Duodenal mucosa (tissue), 2 donors: ENCODE results near the gene NARF.
"Not testable (repeated sequence)": the region's sequence is repeated elsewhere in the genome, so short reads cannot be mapped to it uniquely, and the experiment has no call there.

Experiments
- H3K27ac ChIP-seq: one replicate; pipeline ENCODE4 v1.7.0; 2013; ENCODE audit warnings: low read depth, low read length
- H3K27me3 ChIP-seq, 2 donors: one replicate each; pipeline ENCODE4 v1.7.0; 2013; ENCODE audit warnings: low read length in 2 of 2, control low read depth in 1 of 2; ENCODE audit not compliant: insufficient read depth in 2 of 2, control insufficient read depth in 1 of 2
- H3K36me3 ChIP-seq, 2 donors: one replicate each; pipeline ENCODE4 v1.7.0; 2013; ENCODE audit warnings: low read length in 2 of 2, control low read depth in 1 of 2; ENCODE audit not compliant: insufficient read depth in 2 of 2, control insufficient read depth in 1 of 2
- H3K4me1 ChIP-seq, 2 donors: one replicate each; pipeline ENCODE4 v1.7.0; 2013; ENCODE audit warnings: low read length in 2 of 2, control low read depth in 1 of 2; ENCODE audit not compliant: insufficient read depth in 2 of 2, control insufficient read depth in 1 of 2
- H3K4me3 ChIP-seq, 2 donors: one replicate each; pipeline ENCODE4 v1.7.0; 2013; ENCODE audit warnings: low read length in 2 of 2, low read depth in 1 of 2
- H3K9ac ChIP-seq, 2 donors: one replicate each; pipeline ENCODE4 v1.7.0; 2013; ENCODE audit warnings: low read length in 2 of 2, low read depth in 1 of 2
- H3K9me3 ChIP-seq, 2 donors: one replicate each; pipeline ENCODE4 v1.7.0; 2013; ENCODE audit warnings: low read length in 2 of 2, control low read depth in 1 of 2; ENCODE audit not compliant: control insufficient read depth in 1 of 2

The NARF gene

GRCh38 chr17:82458179-82458884 is at the start of gene NARF:
TSS of gene NARF (plus strand) at chr17:82458741. CDS start at chr17:82458804, 63 bp downstream.
- Histone ChIP-seq H3K4me1 (peaks cover 13 to 15% of the 10 kb centered on the region in 2 donors), H3K27ac (peak within 1 kb of the TSS; percentile 100), H3K9me3 (no peaks in the 10 kb centered on the region)

GRCh38 chr17:82408938-82409318 is 49.6 kb upstream of the NARF start:
- no peak overlapping the region for H3K9ac ChIP-seq
- peaks cover 7 to 16% of the 10 kb centered on the region in 2 donors for H3K36me3 ChIP-seq
- no peaks in the 10 kb centered on the region for H3K4me1 ChIP-seq
- no peak overlapping the region for H3K27ac ChIP-seq
- H3K9me3 ChIP-seq: no peaks in the 10 kb centered on the region
- H3K4me3 ChIP-seq: no peak overlapping the region
- H3K27me3 ChIP-seq: no peaks in the 10 kb centered on the region

More at GRCh38 chr17:82458179-82458884, at the start of gene NARF:
- Histone ChIP-seq H3K9ac (peak within 1 kb of the TSS; percentile 84 to 92), H3K4me3 (peak within 1 kb of the TSS; percentile 88), H3K27me3 (no peaks in the 10 kb centered on the region), H3K36me3 (peaks cover 9 to 25% of the 10 kb centered on the region in 2 donors)

GRCh38 chr17:82410014-82410716 is 48.4 kb upstream of the NARF start:
- Histone ChIP-seq H3K4me1 (peaks cover 0 to 5% of the 10 kb centered on the region in 2 donors), H3K27ac (no peak overlapping the region), H3K27me3 (no peaks in the 10 kb centered on the region), H3K36me3 (peaks cover 7 to 11% of the 10 kb centered on the region in 2 donors), H3K9ac (no peak overlapping the region), H3K9me3 (no peaks in the 10 kb centered on the region), H3K4me3 (no peak overlapping the region)

GRCh38 chr17:82411396-82412053 is 47.0 kb upstream of the NARF start:
- H3K9me3 ChIP-seq: no peaks in the 10 kb centered on the region
- peaks cover 7 to 11% of the 10 kb centered on the region in 2 donors for H3K36me3 ChIP-seq
- no peak overlapping the region for H3K9ac ChIP-seq
- H3K27ac ChIP-seq: no peak overlapping the region
- no peak overlapping the region for H3K4me3 ChIP-seq
- H3K4me1 ChIP-seq: peaks cover 0 to 5% of the 10 kb centered on the region in 2 donors
- no peaks in the 10 kb centered on the region for H3K27me3 ChIP-seq

GRCh38 chr17:82412081-82412480 is 46.5 kb upstream of the NARF start:
- not testable (repeated sequence) for H3K27ac ChIP-seq, H3K9me3 ChIP-seq, H3K9ac ChIP-seq, H3K4me3 ChIP-seq, H3K27me3 ChIP-seq, H3K4me1 ChIP-seq
- peaks cover 7 to 11% of the 10 kb centered on the region in 2 donors for H3K36me3 ChIP-seq

GRCh38 chr17:82412535-82413520 is 45.7 kb upstream of the NARF start:
- Histone ChIP-seq H3K9me3 (no peaks in the 10 kb centered on the region), H3K9ac (no peak overlapping the region), H3K4me3 (no peak overlapping the region), H3K27me3 (no peaks in the 10 kb centered on the region), H3K36me3 (peaks cover 4 to 11% of the 10 kb centered on the region in 2 donors), H3K27ac (no peak overlapping the region), H3K4me1 (peaks cover 4 to 9% of the 10 kb centered on the region in 2 donors)

GRCh38 chr17:82414548-82415281 is 43.8 kb upstream of the NARF start:
- H3K4me1 ChIP-seq: peaks cover 16 to 17% of the 10 kb centered on the region in 2 donors
- H3K27ac ChIP-seq: no peak overlapping the region
- no peaks in the 10 kb centered on the region for H3K9me3 ChIP-seq
- H3K36me3 ChIP-seq: peaks cover 4 to 5% of the 10 kb centered on the region in 2 donors
- H3K27me3 ChIP-seq: no peaks in the 10 kb centered on the region
- H3K9ac ChIP-seq: no peak overlapping the region
- no peak overlapping the region for H3K4me3 ChIP-seq

GRCh38 chr17:82415336-82415735 is 43.2 kb upstream of the NARF start:
- Histone ChIP-seq H3K4me1 (peaks cover 19 to 22% of the 10 kb centered on the region in 2 donors), H3K4me3 (no peak overlapping the region), H3K36me3 (peaks cover 4 to 8% of the 10 kb centered on the region in 2 donors), H3K27ac (no peak overlapping the region), H3K9me3 (no peaks in the 10 kb centered on the region), H3K9ac (no peak overlapping the region), H3K27me3 (no peaks in the 10 kb centered on the region)

GRCh38 chr17:82415786-82416185 is 42.8 kb upstream of the NARF start:
- Histone ChIP-seq H3K4me1 (peaks cover 19 to 22% of the 10 kb centered on the region in 2 donors), H3K36me3 (peaks cover 4 to 8% of the 10 kb centered on the region in 2 donors), H3K4me3 (no peak overlapping the region), H3K9ac (no peak overlapping the region), H3K27me3 (no peaks in the 10 kb centered on the region), H3K27ac (no peak overlapping the region), H3K9me3 (no peaks in the 10 kb centered on the region)
